CD14-positive monocyte (primary cell): Measurements from ENCODE around the gene OTOS. TPM values are rescaled to one million over a fixed set of nuclear protein-coding genes. Genes with fewer than 3 reads are reported as not detected.

Experiments used
- DNase-seq, 3 donors: peaks; one replicate each; pipeline ENCODE4 v3.0.0-alpha.2; 2011 to 2022
- H2AFZ ChIP-seq: 2 replicates; pipeline ENCODE4 v1.6.0; 2012; ENCODE audit warnings: mild to moderate bottlenecking, low read depth, low read length, inconsistent platforms; ENCODE audit not compliant: insufficient read depth, poor library complexity, severe bottlenecking
- H3K27ac ChIP-seq, 2 donors: 1 replicate in 1 of 2; 2 replicates in 1 of 2; pipeline ENCODE4 v1.5.1; 2012 to 2013; ENCODE audit warnings: low read length in 2 of 2, control low read depth in 1 of 2, inconsistent platforms in 1 of 2, low read depth in 1 of 2, mild to moderate bottlenecking in 1 of 2
- H3K27me3 ChIP-seq, 2 donors: one replicate each; pipeline versions ENCODE4 v1.6.0 to v1.6.1; 2011 to 2013; ENCODE audit warnings: low read length in 2 of 2; ENCODE audit not compliant: control insufficient read depth in 2 of 2, insufficient read depth in 2 of 2
- H3K36me3 ChIP-seq, 2 donors: replicated peaks in 1 of 2; 1 replicate in 1 of 2; 2 replicates in 1 of 2; pipeline versions ENCODE4 v1.5.1 to v1.6.1; 2012 to 2013; ENCODE audit warnings: low read length in 2 of 2, control low read depth in 1 of 2, inconsistent platforms in 1 of 2, mild to moderate bottlenecking in 1 of 2; ENCODE audit not compliant: insufficient read depth in 2 of 2, control insufficient read depth in 1 of 2
- H3K4me1 ChIP-seq, 2 donors: 1 replicate in 1 of 2; 2 replicates in 1 of 2; pipeline versions ENCODE4 v1.5.1 to v1.6.1; 2012 to 2013; ENCODE audit warnings: low read length in 2 of 2, control low read depth in 1 of 2, inconsistent platforms in 1 of 2, mild to moderate bottlenecking in 1 of 2, moderate library complexity in 1 of 2; ENCODE audit not compliant: insufficient read depth in 2 of 2, control insufficient read depth in 1 of 2
- H3K4me2 ChIP-seq: replicated peaks from 2 replicates; pipeline ENCODE3; 2012; ENCODE audit warnings: low read length, moderate library complexity, mild to moderate bottlenecking; ENCODE audit not compliant: poor library complexity, severe bottlenecking; ENCODE audit errors: extremely low read depth
- H3K4me3 ChIP-seq, 3 experiments: fragments of 200-600 bp in 1 of 3; sonication (generic) in 1 of 3; replicated peaks in 1 of 3; 1 replicate in 2 of 3; 2 replicates in 1 of 3; pipeline ENCODE4 v1.5.1; 2011 to 2013; ENCODE audit warnings: low read length in 3 of 3, mild to moderate bottlenecking in 3 of 3, control low read depth in 2 of 3, low read depth in 2 of 3, inconsistent platforms in 1 of 3, moderate library complexity in 1 of 3
- H3K79me2 ChIP-seq: 2 replicates; pipeline ENCODE4 v1.6.0; 2012; ENCODE audit warnings: mild to moderate bottlenecking, control low read depth, inconsistent platforms, low read length, moderate library complexity; ENCODE audit not compliant: insufficient read depth
- H3K9ac ChIP-seq: 2 replicates; pipeline ENCODE4 v1.6.0; 2017; ENCODE audit warnings: low read length, mild to moderate bottlenecking; ENCODE audit not compliant: insufficient read depth, poor library complexity, severe bottlenecking
- H3K9me3 ChIP-seq, 2 donors: replicated peaks in 1 of 2; 1 replicate in 1 of 2; 2 replicates in 1 of 2; pipeline versions ENCODE4 v1.5.1 to v1.6.1; 2012 to 2013; ENCODE audit warnings: low read length in 2 of 2, control low read depth in 1 of 2; ENCODE audit not compliant: control insufficient read depth in 1 of 2, insufficient read depth in 1 of 2
- H4K20me1 ChIP-seq: 2 replicates; pipeline ENCODE4 v1.6.0; 2012; ENCODE audit warnings: mild to moderate bottlenecking, low read length, control low read depth, moderate library complexity; ENCODE audit not compliant: insufficient read depth
- H3K27ac Mint-ChIP-seq, 7 donors: one replicate each; pipeline ENCODE4 v1.8.0; 2020; ENCODE audit warnings: mild to moderate bottlenecking in 7 of 7, mixed read lengths in 7 of 7, moderate library complexity in 6 of 7, inconsistent platforms in 2 of 7
- H3K27me3 Mint-ChIP-seq, 3 donors: one replicate each; pipeline ENCODE4 v1.8.0; 2021 to 2022; ENCODE audit warnings: low read depth in 3 of 3, mild to moderate bottlenecking in 3 of 3, mixed read lengths in 3 of 3, moderate library complexity in 3 of 3, inconsistent platforms in 1 of 3
- H3K36me3 Mint-ChIP-seq, 2 donors: one replicate each; pipeline ENCODE4 v1.8.0; 2020; ENCODE audit warnings: mixed read lengths in 2 of 2, inconsistent platforms in 1 of 2, mild to moderate bottlenecking in 1 of 2
- H3K4me1 Mint-ChIP-seq: one replicate; pipeline ENCODE4 v1.8.0; 2020; ENCODE audit warnings: mild to moderate bottlenecking, mixed read lengths
- H3K4me3 Mint-ChIP-seq, 2 donors: one replicate each; pipeline ENCODE4 v1.8.0; 2020; ENCODE audit warnings: mild to moderate bottlenecking in 2 of 2, mixed read lengths in 2 of 2, moderate library complexity in 1 of 2
- H3K9me3 Mint-ChIP-seq, 7 donors: one replicate each; pipeline ENCODE4 v1.8.0; 2020 to 2022; ENCODE audit warnings: mixed read lengths in 7 of 7, mild to moderate bottlenecking in 6 of 7, moderate library complexity in 6 of 7, inconsistent platforms in 2 of 7
- WGBS: methylation state at CpG from one replicate; pipeline ENCODE4 v1.1.5; 2013; ENCODE audit warnings: missing lambda C conversion rate; ENCODE audit not compliant: insufficient coverage; 5-methylcytosine and 5-hydroxymethylcytosine counted together
- intact Hi-C, 2 donors: fragments of 100-400 bp; cut with micrococcal nuclease; formaldehyde crosslinking; loops; one replicate each; pipeline versions ENCODE4 v1.15.0 to v1.15.1; 2023
- polyA plus RNA-seq, 3 donors: library from polyadenylated mRNA; depleted of rRNA in 1 of 3; unstranded in 2 of 3; stranded (reverse) in 1 of 3; fragments of 300-500 nt in 2 of 3; fragments of >200 nt in 1 of 3; fragmentation: Illumina TruSeq in 2 of 3; gene quantifications; 1 replicate in 2 of 3; 2 replicates in 1 of 3; pipeline ENCODE4 v1.2.3, GENCODE V29; 2012 to 2021
- TF ChIP-seq, protein P1 (sequence below): fragments of 200-600 bp; IDR thresholded peaks from one replicate; pipeline ENCODE4 v1.8.0; 2022; ENCODE audit warnings: antibody characterized with exemption, mild to moderate bottlenecking

OTOS gene
- polyA plus RNA-seq, 3 donors, result not detected

DNA sequence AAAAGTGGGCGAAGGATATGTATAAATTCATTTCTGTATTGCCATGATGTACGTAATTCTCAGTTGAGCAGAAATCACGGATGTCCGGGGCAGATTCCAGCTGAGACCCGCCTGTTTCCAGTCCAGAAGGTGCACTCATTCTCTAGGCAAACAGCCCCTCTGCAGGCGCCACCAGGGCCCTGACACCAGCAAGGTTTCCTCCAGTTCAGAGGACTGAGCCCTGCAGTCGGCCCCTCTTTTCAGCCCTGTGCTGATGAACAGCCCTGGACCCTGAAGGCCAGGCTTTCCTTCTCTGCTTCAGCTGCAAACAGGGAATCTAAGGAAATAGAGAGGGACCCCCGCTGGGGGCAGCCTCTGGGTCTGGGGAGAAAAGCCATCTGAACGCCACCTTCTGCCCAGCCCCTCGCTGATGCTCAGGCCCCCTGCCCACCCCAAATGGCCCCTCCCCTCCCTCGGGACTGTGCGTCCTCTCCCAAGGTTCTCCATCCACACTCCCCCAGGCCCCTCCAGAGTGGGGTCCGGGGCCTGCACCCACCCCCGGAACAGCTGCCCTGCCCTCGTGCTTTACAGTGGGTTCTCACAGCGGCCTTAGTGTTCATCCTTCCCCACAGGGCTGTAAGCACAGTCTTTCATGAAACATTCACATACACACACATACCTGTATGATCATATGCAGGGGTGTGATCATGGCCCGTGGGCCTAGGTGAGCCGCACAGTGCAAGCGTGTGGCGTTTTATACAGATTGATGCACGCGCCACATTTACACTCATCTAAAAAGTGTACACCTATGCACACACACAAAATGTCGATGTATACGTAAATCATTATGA lies 16.4 kb downstream of the OTOS start:
- Mint-ChIP-seq H3K27ac (no peak overlapping the region), H3K9me3 (no peaks in the 10 kb centered on the region)
- WGBS, result 93% methylated on average over 11 of the region's 24 CpGs

DNA sequence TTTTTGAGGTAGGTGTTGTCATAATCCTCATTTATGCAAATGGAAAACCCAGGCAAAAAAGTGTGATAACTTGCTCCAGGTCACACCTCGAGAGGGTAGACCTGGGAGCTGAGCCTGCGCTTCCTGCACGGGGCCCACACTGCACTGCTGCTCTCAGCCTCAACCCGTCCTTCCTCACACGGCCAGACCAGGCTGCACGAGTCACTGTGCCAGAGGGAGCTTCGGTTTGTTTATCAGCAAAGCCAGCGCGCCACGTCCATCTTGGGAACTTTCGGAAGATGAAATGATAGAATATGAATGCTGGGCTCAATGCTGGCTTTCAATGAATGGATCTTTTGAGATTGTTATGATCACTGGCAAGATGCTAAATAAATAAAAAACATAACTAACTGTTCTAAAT lies 18.8 kb downstream of the OTOS start:
- Histone ChIP-seq H3K4me1 (no peaks in the 10 kb centered on the region), H3K27me3 (peaks cover 0 to 10% of the 10 kb centered on the region in 2 donors), H3K9ac (no peak overlapping the region), H3K27ac (no peak overlapping the region), H4K20me1 (no peaks in the 10 kb centered on the region), H3K79me2 (no peaks in the 10 kb centered on the region), H2AFZ (no peak overlapping the region), H3K4me2 (no peak overlapping the region), H3K9me3 (no peaks in the 10 kb centered on the region), H3K36me3 (peaks cover 0 to 10% of the 10 kb centered on the region in 2 donors), H3K4me3 (no peak overlapping the region)
- H3K4me3 Mint-ChIP-seq, result no peak overlapping the region
- H3K36me3 Mint-ChIP-seq, result peaks cover 4 to 10% of the 10 kb centered on the region in 2 donors
- H3K27me3 Mint-ChIP-seq, result peaks cover 0 to 5% (median 5%) of the 10 kb centered on the region in 3 donors
- intact Hi-C loops, result no loop called here
- H3K27ac Mint-ChIP-seq, result peak overlapping the region in 1 of 7 donors; percentile 55
- DNase-seq, result no peak
- WGBS, result 63% methylated on average over 10 of the region's 11 CpGs
- no peaks in the 10 kb centered on the region for H3K4me1 Mint-ChIP-seq
- H3K9me3 Mint-ChIP-seq, result peaks cover 0 to 4% (median 0%) of the 10 kb centered on the region in 7 donors
- TF ChIP-seq, protein P1, sequence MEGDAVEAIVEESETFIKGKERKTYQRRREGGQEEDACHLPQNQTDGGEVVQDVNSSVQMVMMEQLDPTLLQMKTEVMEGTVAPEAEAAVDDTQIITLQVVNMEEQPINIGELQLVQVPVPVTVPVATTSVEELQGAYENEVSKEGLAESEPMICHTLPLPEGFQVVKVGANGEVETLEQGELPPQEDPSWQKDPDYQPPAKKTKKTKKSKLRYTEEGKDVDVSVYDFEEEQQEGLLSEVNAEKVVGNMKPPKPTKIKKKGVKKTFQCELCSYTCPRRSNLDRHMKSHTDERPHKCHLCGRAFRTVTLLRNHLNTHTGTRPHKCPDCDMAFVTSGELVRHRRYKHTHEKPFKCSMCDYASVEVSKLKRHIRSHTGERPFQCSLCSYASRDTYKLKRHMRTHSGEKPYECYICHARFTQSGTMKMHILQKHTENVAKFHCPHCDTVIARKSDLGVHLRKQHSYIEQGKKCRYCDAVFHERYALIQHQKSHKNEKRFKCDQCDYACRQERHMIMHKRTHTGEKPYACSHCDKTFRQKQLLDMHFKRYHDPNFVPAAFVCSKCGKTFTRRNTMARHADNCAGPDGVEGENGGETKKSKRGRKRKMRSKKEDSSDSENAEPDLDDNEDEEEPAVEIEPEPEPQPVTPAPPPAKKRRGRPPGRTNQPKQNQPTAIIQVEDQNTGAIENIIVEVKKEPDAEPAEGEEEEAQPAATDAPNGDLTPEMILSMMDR, result no peak

More for the DNA sequence above, 16.4 kb downstream of the OTOS start:
- Mint-ChIP-seq H3K27me3 (peaks cover 0 to 4% (median 2%) of the 10 kb centered on the region in 3 donors), H3K4me3 (no peak overlapping the region), H3K4me1 (no peaks in the 10 kb centered on the region), H3K36me3 (peaks cover 22 to 27% of the 10 kb centered on the region in 2 donors)
- Histone ChIP-seq H3K36me3 (peaks cover 17 to 33% of the 10 kb centered on the region in 2 donors), H3K4me2 (no peak overlapping the region), H3K27ac (no peak overlapping the region), H3K9me3 (no peaks in the 10 kb centered on the region), H4K20me1 (no peaks in the 10 kb centered on the region), H3K27me3 (no peaks in the 10 kb centered on the region), H2AFZ (no peak overlapping the region), H3K4me1 (no peaks in the 10 kb centered on the region), H3K4me3 (no peak overlapping the region), H3K9ac (no peak overlapping the region), H3K79me2 (no peaks in the 10 kb centered on the region)
- TF ChIP-seq, protein P1, result no peak
- intact Hi-C loops, result no loop called here
- no peak for DNase-seq
